K562 (cell line): ENCODE data around the gene TANGO6. TPM values are rescaled to one million over a fixed set of nuclear protein-coding genes. Genes with fewer than 3 reads are reported as not detected.

Experiments
- ATAC-seq: fragments of 200-7000 bp; cut with Tn5 transposase; 3 replicates; pipeline ENCODE4 v1.9.1; 2020; ENCODE audit warnings: moderate library complexity
- BruUV-seq: library from RNA; stranded (reverse); fragments of 400-500 nt; replicated peaks from 2 replicates; lab custom pipeline; 2021; lab: Mats Ljungman, UMichigan
- CTCF ChIA-PET: fragments of 300-600 bp; formaldehyde crosslinking; extraction: SDS; loops from one replicate; lab custom pipeline; 2021; ENCODE audit warnings: low intra/inter-chr PET ratio; lab: Yijun Ruan, JAX
- POLR2A ChIA-PET: fragments of 300-600, 350-650 bp; sonication (Branson Sonifier 250); formaldehyde crosslinking; extraction: SDS; loops from one replicate; lab custom pipeline; 2021; ENCODE audit warnings: antibody characterized with exemption, inconsistent platforms; lab: Yijun Ruan, JAX
- DNase-seq, 4 experiments: peaks; one replicate each; pipeline versions ENCODE4 v3.0.0 to v3.0.0-alpha.2; 2011 to 2018; ENCODE audit warnings: low spot score in 3 of 4, mixed read lengths in 3 of 4; ENCODE audit errors: extremely low read depth in 1 of 4
- FAIRE-seq: peaks from 2 replicates; lab custom pipeline; 2011; peaks lifted over from hg19 to GRCh38; lab: Jason Lieb, UNC
- H2AFZ ChIP-seq: 2 replicates; pipeline ENCODE4 v1.6.0; 2011; ENCODE audit warnings: low read depth, low read length, control low read depth, inconsistent platforms
- H3K27ac ChIP-seq: fragments of 200-600 bp; 3 replicates; pipeline ENCODE4 v1.8.0; 2011; ENCODE audit warnings: low read depth, mild to moderate bottlenecking, control low read depth, inconsistent platforms, low read length, moderate library complexity, mixed read lengths; ENCODE audit errors: extremely low read depth
- H3K27me3 ChIP-seq, 2 experiments: fragments of 300-600 bp in 1 of 2; 2 replicates in 1 of 2; 3 replicates in 1 of 2; pipeline versions ENCODE4 v1.6.0 to v1.8.0; 2011; ENCODE audit warnings: inconsistent platforms in 2 of 2, low read length in 2 of 2, mild to moderate bottlenecking in 1 of 2, mixed read lengths in 1 of 2, moderate library complexity in 1 of 2; ENCODE audit not compliant: control insufficient read depth in 2 of 2, insufficient read depth in 2 of 2
- H3K36me3 ChIP-seq: fragments of 300-600 bp; 3 replicates; pipeline ENCODE4 v1.8.0; 2011; ENCODE audit warnings: mild to moderate bottlenecking, low read length, inconsistent platforms; ENCODE audit not compliant: control insufficient read depth, insufficient read depth
- H3K4me1 ChIP-seq, 2 experiments: fragments of 200-600 bp in 1 of 2; replicated peaks in 1 of 2; 2 replicates in 1 of 2; 3 replicates in 1 of 2; pipeline versions ENCODE4 v1.5.1 to v1.8.0; 2011; ENCODE audit warnings: inconsistent platforms in 2 of 2, low read length in 2 of 2, mild to moderate bottlenecking in 1 of 2, mixed read lengths in 1 of 2, moderate library complexity in 1 of 2; ENCODE audit not compliant: control insufficient read depth in 2 of 2, insufficient read depth in 2 of 2
- H3K4me2 ChIP-seq: 2 replicates; pipeline ENCODE4 v1.6.1; 2011; ENCODE audit warnings: low read length, control low read depth, inconsistent platforms, mixed read lengths; ENCODE audit not compliant: insufficient read depth
- H3K4me3 ChIP-seq: fragments of 200-600 bp; sonication (generic), shearing (Covaris generic); 2 replicates; pipeline ENCODE4 v1.5.1; 2016; ENCODE audit warnings: control low read depth, inconsistent platforms
- H3K79me2 ChIP-seq: fragments of 200-600 bp; 3 replicates; pipeline ENCODE4 v1.8.0; 2011; ENCODE audit warnings: low read length, inconsistent platforms; ENCODE audit not compliant: control insufficient read depth, insufficient read depth
- H3K9ac ChIP-seq, 2 experiments: 2 replicates each; pipeline versions ENCODE4 v1.6.0 to v1.6.1; 2011; ENCODE audit warnings: low read depth in 2 of 2, low read length in 2 of 2, control low read depth in 1 of 2, inconsistent platforms in 1 of 2, mild to moderate bottlenecking in 1 of 2, mixed read lengths in 1 of 2; ENCODE audit not compliant: insufficient read depth in 1 of 2
- H3K9me1 ChIP-seq: one replicate; pipeline ENCODE4 v1.6.0; 2011; ENCODE audit warnings: inconsistent platforms, mild to moderate bottlenecking, low read length, moderate library complexity; ENCODE audit not compliant: control insufficient read depth, insufficient read depth
- H3K9me3 ChIP-seq: replicated peaks from 2 replicates; pipeline ENCODE4 v1.5.1; 2011; ENCODE audit warnings: low read depth, low read length, inconsistent platforms; ENCODE audit not compliant: control insufficient read depth, insufficient read depth
- H4K20me1 ChIP-seq: replicated peaks from 2 replicates; pipeline ENCODE4 v1.6.1; 2011; ENCODE audit warnings: low read length, inconsistent platforms, mixed read lengths; ENCODE audit not compliant: control insufficient read depth, insufficient read depth
- CHD4 ChIP-seq: fragments of 200-600 bp; sonication (generic); IDR thresholded peaks from 3 replicates; pipeline ENCODE4 v1.6.1; 2012; ENCODE audit warnings: low read depth, mild to moderate bottlenecking, mixed read lengths, low read length, inconsistent platforms; ENCODE audit not compliant: insufficient read depth, insufficient replicate concordance, poor library complexity, severe bottlenecking
- MAFF ChIP-seq: IDR thresholded peaks from 2 replicates; pipeline ENCODE4 v1.6.1; 2012; ENCODE audit warnings: low read length, improper control_type of control experiment
- MEF2D ChIP-seq: conservative IDR thresholded peaks from 2 replicates; pipeline ENCODE4 v1.6.1; 2016; ENCODE audit warnings: low read depth, missing genetic modification characterization, missing compliant biosample characterization
- RBM25 ChIP-seq: fragments of 200-400 bp; formaldehyde crosslinking; IDR thresholded peaks from 2 replicates; pipeline ENCODE4 v1.6.1; 2018; ENCODE audit warnings: low read length, low read depth, moderate library complexity; ENCODE audit not compliant: severe bottlenecking
- ZNF24 ChIP-seq: fragments of 450-650 bp; IDR thresholded peaks from 2 replicates; pipeline ENCODE4 v1.6.1; 2016
- ZNF644 ChIP-seq: fragments of 200-800 bp; sonication (Bioruptor generic); IDR thresholded peaks from 2 replicates; pipeline ENCODE4 v1.6.1; 2016; ENCODE audit warnings: low read depth, missing genetic modification characterization, missing compliant biosample characterization
- WGBS: fragments of 100-300 bp; shearing (Covaris generic); methylation state at CpG from one replicate; pipeline ENCODE4 v1.1.6; 2016; ENCODE audit warnings: low coverage, mixed read lengths; ENCODE audit not compliant: insufficient coverage; ENCODE audit errors: missing lambda C conversion rate; 5-methylcytosine and 5-hydroxymethylcytosine counted together
- in situ Hi-C: fragments of 300-500 bp; cut with MboI; formaldehyde crosslinking; loops from 4 replicates; pipeline ENCODE4 v1.15.0; 2018; ENCODE audit warnings: inconsistent platforms, mixed read lengths
- intact Hi-C: fragments of 100-400 bp; cut with micrococcal nuclease; formaldehyde crosslinking; loops from 2 replicates; pipeline ENCODE4 v1.14.2; 2022
- polyA plus RNA-seq, 8 experiments: library from polyadenylated mRNA; depleted of rRNA in 4 of 8; stranded (reverse) in 5 of 8; unstranded in 3 of 8; fragments of >200 nt; fragmentation: Nextera tagmentation in 2 of 8; fragmentation: Illumina TruSeq in 1 of 8; extraction: Ambion mirVana in 2 of 8; extraction: Trizol in 1 of 8; gene quantifications; 2 replicates each; pipeline versions ENCODE4 v1.2.1 to v1.2.3, GENCODE V29; 2011 to 2014; ENCODE audit warnings: inconsistent platforms in 1 of 8, missing spikeins in 1 of 8
- total RNA-seq, 7 experiments: library from RNA; depleted of rRNA in 6 of 7; stranded (reverse); fragments of >200 nt in 6 of 7; fragmentation: Illumina TruSeq in 2 of 7; extraction: Trizol in 2 of 7; gene quantifications; 2 replicates each; pipeline versions ENCODE4 v1.2.1 to v1.2.3, GENCODE V29; 2011 to 2021; ENCODE audit warnings: low replicate concordance in 1 of 7
- TF ChIP-seq, protein P1 (sequence below): fragments of 450-650 bp; formaldehyde crosslinking; IDR thresholded peaks from 2 replicates; pipeline ENCODE4 v1.4.0; 2020; ENCODE audit warnings: mild to moderate bottlenecking

The TANGO6 gene
- total and polyA plus RNA-seq, 9 of the 15 experiments (the other 6 are each of a cell fraction or from before 2014, with no cell fraction given) = 1.6 to 15.2 (median 9.6) TPM

DNA sequence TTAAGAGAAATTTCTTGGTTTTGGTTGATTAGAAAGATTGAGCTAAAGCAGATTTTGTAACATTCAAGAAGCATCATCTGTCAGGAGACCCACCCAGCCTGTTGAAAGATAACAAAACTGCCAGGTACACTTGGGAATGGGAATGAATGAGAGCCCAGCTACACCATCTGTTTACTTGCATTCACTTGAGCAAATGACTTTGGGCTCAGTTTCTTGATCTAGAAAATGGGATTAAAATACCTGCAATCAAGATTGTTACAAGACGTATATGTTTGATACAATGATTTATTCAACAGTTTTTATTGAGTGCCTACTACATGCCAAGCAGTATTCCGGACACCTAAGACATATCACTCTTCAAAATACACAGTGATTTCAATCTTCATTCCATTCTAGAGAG lies 185.8 kb downstream of the TANGO6 start:
- BruUV-seq = no TSS peak

DNA sequence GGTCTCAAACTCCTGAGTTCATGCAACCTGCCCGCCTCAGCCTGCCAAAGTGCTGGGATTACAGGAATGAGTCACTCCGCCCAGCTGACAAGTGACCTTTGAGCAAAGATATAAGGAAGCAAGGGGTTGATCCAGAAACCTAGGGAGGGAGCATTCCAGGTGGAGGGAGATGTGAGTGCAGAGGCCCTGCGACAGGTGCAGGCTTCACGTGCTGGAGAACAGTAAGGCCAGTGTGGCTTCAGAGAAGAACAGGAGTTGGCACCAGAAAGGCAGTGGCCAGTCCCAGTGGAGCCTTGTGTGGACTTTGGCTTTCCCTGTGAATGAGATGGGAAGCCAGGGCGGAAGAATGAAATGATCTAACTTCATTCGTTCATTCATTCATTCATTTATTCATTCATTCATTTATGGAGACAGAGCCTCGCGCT lies 188.6 kb downstream of the TANGO6 start:
- H3K9ac ChIP-seq = no peak overlapping the region
- ChIA-PET POLR2A (no interaction called here), CTCF (no interaction called here)
- ATAC-seq (no peak), FAIRE-seq (no peak), DNase-seq (no peak)
- H3K9me3 ChIP-seq = no peaks in the 10 kb centered on the region
- no peaks in the 10 kb centered on the region for H3K79me2 ChIP-seq
- intact Hi-C loops (no loop called here), in situ Hi-C loops (no loop called here)
- H3K27me3 ChIP-seq = no peaks in the 10 kb centered on the region
- WGBS = 80% methylated on average over 8 of the region's 8 CpGs
- H3K36me3 ChIP-seq = no peaks in the 10 kb centered on the region
- BruUV-seq = no TSS peak
- TF ChIP-seq ZNF644 (no peak), ZNF24 (peak; percentile 90), CHD4 (no peak)
- no peak overlapping the region for H3K4me2 ChIP-seq
- no peaks in the 10 kb centered on the region for H3K4me1 ChIP-seq
- H3K9me1 ChIP-seq = no peaks in the 10 kb centered on the region
- H4K20me1 ChIP-seq = no peaks in the 10 kb centered on the region
- no peak overlapping the region for H2AFZ ChIP-seq
- H3K4me3 ChIP-seq = no peak overlapping the region
- no peak overlapping the region for H3K27ac ChIP-seq

More for the DNA sequence above, 185.8 kb downstream of the TANGO6 start:
- WGBS = 76% methylated on average over 2 of the region's 2 CpGs
- CTCF ChIA-PET = no interaction called here
- Histone ChIP-seq H3K27ac (no peak overlapping the region), H3K4me1 (no peaks in the 10 kb centered on the region), H3K79me2 (no peaks in the 10 kb centered on the region), H3K27me3 (no peaks in the 10 kb centered on the region), H3K4me3 (no peak overlapping the region), H4K20me1 (no peaks in the 10 kb centered on the region), H3K9me1 (no peaks in the 10 kb centered on the region), H2AFZ (no peak overlapping the region), H3K4me2 (no peak overlapping the region), H3K9me3 (no peaks in the 10 kb centered on the region)
- intact Hi-C loops = no loop called here
- DNase-seq = no peak
- FAIRE-seq = no peak
- in situ Hi-C loops = no loop called here
- ATAC-seq = no peak
- POLR2A ChIA-PET = no interaction called here
- TF ChIP-seq MEF2D (tag) (no peak), RBM25 (peak; percentile 61), MAFF (no peak)
- TF ChIP-seq, protein P1, sequence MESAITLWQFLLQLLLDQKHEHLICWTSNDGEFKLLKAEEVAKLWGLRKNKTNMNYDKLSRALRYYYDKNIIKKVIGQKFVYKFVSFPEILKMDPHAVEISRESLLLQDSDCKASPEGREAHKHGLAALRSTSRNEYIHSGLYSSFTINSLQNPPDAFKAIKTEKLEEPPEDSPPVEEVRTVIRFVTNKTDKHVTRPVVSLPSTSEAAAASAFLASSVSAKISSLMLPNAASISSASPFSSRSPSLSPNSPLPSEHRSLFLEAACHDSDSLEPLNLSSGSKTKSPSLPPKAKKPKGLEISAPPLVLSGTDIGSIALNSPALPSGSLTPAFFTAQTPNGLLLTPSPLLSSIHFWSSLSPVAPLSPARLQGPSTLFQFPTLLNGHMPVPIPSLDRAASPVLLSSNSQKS = no peak
- TF ChIP-seq, all 486 proteins: peak for 1
- no peak overlapping the region for H3K9ac ChIP-seq
- no peaks in the 10 kb centered on the region for H3K36me3 ChIP-seq
